Activated CD8-positive, alpha-beta memory T cell treated with anti-CD3 and anti-CD28 coated beads for 36 hours (primary cell): ENCODE data around the gene OVCH2. TPM values are rescaled to one million over a fixed set of nuclear protein-coding genes. Genes with fewer than 3 reads are reported as not detected.
"Not testable (repeated sequence)": the region's sequence is repeated elsewhere in the genome, so short reads cannot be mapped to it uniquely, and the experiment has no call there.

Experiments
- CTCF ChIA-PET: fragments of 350-600 bp; sonication (Branson Sonifier 250); formaldehyde crosslinking; loops from one replicate; lab custom pipeline; 2021; ENCODE audit warnings: antibody characterized with exemption; lab: Charles Lee
- POLR2A ChIA-PET: fragments of 350-600 bp; sonication (Branson Sonifier 250); formaldehyde crosslinking; loops from one replicate; lab custom pipeline; 2021; ENCODE audit warnings: antibody characterized with exemption; lab: Charles Lee
- total RNA-seq, 2 experiments: library from RNA; stranded (reverse); gene quantifications; one replicate each; pipeline ENCODE4 v1.2.3, GENCODE V29; 2021

The OVCH2 gene
- total RNA-seq, 2 experiments from 2014 or later = not detected

DNA sequence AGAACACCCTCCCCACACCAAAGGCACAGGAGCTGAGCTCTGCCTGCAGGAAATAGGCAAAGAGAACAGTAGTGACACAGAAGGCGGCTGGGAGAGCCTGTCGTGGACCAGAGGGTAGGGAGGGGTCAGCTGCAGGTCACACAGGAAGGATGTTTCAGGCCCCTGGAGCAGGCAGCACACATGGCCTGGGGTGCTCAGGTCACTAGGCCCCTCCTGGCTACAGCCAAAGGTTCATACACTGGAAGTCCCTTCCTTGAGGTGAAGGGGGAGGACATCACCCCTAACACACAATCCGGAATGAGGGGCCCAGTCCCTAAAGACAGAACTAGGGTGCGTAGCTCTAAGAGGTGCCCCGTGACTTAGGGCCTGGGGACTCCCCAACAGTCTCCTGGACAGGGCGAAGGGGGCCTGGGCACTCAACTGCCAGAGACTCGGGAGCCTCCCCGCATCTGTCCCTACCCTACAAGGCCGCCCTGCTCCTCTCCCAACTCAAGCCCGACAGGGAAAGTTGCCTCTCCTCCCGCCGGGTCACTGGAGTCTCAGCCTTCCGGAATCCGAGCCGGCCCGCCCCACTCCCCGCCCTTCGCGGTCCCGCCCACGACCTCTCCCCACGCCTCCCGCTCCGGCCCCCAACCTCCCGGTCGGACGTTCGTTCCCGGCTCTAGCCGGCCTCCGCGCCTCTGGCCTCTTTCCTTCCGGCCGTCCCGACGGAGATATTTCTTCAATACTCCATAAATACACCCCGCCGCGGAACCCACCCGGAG, 33.1 kb downstream of the OVCH2 start, which contains the start of gene CYB5R2:
CYB5R2 (minus strand) TSS at position 541 of the 764 bp plus-strand sequence. CDS start 675 bp downstream, outside the sequence.
- ChIA-PET POLR2A (no interaction called here), CTCF (no interaction called here)

DNA sequence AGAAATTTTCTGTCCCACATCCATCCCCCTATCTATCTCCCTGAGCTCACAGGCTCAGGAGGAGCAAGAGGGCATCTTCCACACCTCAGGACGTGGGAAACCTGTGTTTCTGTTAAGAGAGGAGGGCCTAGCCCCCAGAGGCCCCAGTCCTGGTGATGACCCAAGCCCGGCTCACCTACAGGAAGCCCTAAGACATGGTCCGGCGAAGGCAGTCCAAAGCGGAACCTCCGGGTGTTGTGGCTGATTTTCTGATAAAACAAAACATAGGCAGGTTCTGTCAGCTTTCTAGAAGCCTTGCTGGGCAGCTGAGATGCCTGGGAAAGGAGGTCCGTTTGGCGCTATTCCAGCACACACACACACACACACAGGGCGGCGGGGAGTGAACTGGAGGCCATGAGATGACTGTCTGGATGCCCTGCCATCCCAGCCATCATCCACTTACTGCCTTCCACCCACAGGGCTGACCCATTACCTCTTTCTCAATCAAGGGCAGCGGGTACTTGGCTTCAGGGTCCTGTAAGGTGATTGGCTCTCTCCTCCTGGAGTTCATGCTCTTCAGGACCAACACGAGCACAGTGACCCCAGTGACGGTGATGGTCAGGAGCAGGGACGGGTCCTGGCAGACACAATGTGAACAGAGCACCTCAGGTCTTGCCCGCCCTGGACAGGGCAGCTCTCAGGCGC, 33.9 kb downstream of the OVCH2 start:
- POLR2A ChIA-PET = interaction anchor here (0.6 kb wide), 1 partner anchor 231 kb away, joined by 5 read pairs; no protein-coding TSS in a partner anchor
- CTCF ChIA-PET = no interaction called here

DNA sequence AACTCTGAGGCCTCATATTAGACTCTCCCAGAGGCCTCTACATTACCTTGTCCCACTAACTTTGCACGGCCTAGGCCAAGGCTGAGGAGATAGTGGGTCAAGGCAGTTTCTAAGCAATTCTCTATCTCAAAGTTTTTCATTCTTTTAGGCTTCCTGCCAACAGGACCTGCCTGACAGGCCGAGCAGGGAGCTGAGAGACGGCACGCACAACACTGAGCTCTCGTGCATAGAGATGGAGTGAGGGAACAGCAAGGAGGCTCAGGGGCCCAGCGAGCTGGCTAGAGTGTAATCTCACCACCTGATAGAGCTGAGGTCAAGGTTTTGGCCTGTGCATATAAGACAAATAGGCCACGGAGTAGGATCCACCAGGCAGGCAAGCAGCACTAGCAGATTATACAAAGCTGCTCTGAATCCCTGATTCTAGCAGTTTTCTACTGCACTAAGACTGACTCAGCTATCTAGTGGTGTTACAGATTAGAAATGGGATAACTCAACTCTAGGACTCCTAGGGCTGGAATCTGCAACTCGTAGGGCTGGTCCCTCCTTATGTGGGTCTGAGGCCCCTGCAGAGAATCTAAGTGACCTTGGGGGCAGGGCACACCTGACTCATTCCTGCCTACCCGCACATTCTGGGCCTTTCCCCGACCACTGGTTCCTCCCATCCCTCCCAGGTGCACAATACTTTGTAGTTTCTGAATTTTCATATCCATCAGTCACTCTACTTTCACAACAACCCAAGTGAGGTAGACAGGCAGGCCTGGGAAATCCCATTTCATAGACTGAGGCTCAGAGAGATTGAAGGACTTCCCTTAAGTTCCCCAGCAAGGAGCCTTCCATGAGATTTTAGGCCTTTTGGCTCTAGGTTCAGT, 34.7 kb downstream of the OVCH2 start:
- CTCF ChIA-PET = no interaction called here
- POLR2A ChIA-PET = interaction anchor here (0.6 kb wide), 1 partner anchor 230 kb away, joined by 5 read pairs; no protein-coding TSS in a partner anchor

DNA sequence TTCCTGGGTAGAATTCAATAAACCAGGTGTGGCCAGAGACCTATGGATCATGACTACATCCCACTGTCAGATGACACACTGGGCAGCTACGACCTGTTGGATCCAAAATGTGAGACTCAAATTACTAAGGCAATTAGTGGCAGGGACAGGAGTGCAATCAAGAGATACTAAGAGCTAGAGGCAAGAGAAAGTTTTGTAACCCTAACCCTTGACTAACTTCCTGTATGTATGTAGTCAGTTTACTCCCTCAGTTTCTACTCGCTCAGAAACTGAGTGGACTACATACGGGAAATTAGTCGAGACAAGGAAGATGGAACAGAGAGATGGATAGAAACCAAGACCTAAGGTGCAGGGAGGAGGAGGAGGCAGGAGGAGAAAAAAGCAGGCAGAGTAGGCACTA, 35.6 kb downstream of the OVCH2 start:
- ChIA-PET POLR2A (no interaction called here), CTCF (no interaction called here)

DNA sequence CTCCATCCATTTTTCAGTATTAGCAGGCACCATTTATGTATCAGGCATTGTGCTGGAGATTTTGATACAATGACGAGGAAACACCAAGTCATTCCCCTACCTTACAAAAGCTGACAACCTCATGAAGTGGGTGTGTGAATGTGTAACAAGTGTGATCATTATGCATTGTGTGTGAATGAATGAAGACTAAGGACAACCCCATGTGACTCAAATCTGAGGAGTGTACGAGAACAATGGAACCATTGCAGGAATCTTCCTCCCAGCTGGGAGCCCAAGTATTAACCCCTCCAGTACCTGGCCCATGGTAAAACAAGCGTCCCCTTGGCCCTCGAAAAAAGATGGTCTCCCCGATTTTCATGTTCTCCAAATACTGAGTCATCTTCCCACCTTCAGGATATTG, 37.4 kb downstream of the OVCH2 start:
- ChIA-PET CTCF (no interaction called here), POLR2A (no interaction called here)

DNA sequence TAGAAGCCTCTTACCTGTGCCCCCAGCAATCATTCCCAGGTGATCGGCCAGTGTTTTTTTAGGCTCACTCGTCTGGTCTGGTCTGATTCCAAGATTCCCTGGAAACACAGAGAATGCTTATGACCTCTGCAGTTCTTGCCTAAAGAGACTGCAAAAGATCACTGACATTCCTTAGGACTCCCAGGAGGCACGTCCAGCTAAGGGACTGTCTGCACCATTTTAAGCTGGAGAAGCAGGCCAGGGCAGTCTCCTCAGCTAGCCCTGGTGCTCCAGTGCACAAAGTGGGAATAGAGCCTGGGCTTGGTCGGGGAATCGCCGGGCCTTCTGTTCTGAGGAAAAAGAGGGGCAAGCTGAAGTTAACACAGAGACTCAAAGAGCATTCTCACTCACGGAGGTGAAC, 37.8 kb downstream of the OVCH2 start:
- ChIA-PET CTCF (no interaction called here), POLR2A (no interaction called here)

DNA sequence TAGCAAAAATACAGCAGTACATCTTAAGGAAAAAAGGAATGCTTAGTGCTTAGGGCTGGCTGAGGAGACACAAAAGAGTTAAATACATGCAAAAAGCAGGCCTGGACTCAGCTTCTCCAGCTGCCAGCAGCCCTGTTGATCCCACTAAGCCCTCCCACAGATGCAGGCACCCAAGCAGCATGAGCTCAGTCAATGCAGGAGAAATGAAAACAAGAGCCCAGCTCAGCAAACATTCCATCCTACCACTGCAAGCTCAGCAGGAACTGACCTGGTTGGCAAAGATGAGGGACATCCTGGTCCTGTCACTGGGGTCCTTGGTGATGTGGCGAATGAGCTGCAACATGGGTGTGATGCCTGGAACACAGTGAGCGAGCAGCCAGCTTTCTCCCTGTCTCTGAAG, 38.8 kb downstream of the OVCH2 start:
- POLR2A ChIA-PET = no interaction called here
- CTCF ChIA-PET = interaction anchor here (0.5 to 1.2 kb wide), 2 partner anchors 20 to 154 kb away, joined by 3 to 5 read pairs; no protein-coding TSS in a partner anchor

DNA sequence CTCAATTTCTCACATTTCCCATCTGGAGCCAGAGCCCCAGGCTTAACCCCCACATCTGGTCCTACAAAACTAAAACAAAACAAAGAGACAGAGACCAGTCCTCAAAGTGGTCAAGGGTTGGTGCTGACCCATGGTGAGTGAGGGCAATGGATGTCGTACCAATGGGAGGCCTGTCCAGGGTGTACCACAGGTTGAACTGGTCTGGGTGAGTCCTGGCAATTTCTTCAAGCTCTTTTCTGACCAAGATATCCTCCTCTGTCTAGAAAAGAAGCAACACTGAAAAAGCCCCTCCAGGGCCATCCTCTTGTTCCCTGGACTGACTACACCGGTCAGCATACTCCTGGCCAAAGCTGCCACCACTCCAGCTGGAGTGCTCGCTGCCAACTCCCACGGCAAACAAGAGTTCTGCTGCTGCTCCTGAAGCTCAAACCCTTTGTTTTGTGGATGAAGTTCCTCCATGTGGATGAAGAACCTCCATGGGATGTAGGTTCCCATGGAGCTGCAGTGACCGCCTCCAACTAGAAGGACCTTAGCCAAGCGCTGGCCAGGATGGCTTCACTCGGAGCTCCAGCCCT, 39.9 kb downstream of the OVCH2 start:
- ChIA-PET POLR2A (no interaction called here), CTCF (interaction anchor here (0.6 to 1.6 kb wide), 6 partner anchors 17 to 154 kb away, joined by 3 to 4 read pairs (median 4); no protein-coding TSS in a partner anchor)

DNA sequence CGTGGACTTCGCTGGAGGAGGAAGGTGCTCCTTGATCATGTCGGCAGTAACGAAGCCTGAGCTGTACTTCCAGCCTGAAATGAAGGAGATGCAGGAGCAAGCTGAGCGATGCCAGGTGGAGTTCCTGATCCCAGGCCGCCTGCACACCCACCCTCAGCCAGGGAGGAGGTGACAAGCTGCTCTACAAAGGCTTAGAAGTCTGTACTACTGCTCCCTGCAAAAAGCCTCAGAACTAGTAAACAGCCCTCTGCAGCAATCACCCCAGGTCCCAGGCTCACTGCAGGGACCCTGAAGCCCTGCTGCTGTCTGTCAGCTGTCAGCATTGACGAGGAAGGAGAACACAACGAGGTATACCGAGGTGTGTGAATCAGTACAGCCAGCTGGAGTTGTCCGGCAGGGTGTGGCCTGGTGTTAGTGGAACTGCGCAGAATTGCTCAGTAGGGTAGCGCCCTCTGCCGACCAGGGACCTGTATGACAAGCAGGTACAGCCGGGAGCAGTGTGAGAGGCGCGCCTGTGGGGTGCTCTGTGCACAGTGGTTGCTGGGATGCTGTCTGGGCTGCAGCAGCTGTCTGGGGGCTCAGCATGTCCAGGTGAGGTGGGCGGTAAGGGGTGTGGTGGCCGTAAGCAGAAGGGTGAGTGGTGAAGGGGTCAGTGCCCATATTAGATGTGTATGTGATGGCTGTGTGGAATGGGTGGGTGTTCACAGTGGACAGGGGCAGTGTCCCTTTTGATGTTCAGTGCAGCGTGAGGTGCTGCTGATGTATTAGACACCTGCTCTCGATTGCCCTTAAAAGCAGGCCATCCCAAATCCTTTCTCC, 40.6 kb downstream of the OVCH2 start:
- POLR2A ChIA-PET = no interaction called here
- CTCF ChIA-PET = interaction anchor here (0.7 to 1.6 kb wide), 8 partner anchors 17 to 224 kb away, joined by 3 to 5 read pairs (median 4); no protein-coding TSS in a partner anchor

DNA sequence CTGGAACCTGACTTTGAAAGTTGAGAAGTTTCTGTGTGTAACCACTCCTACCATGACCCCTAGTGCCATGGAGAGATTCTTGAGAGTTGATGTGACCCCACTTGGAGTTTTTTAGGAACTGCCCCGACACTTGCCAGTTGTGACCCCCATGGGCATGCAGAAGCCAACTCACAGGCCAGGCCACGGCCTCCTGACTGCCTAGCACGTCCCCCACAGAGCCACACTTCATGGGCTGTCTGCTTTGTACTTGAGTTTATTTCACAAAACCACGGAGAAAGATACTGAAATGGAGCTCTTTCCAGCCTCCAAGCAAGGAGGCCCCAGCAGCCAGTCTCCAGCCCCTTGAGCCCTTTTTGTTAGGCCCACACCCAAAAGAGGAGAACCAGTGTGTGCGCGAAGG, 41.4 kb downstream of the OVCH2 start:
- CTCF ChIA-PET = interaction anchor here (0.7 to 1.6 kb wide), 4 partner anchors 144 to 223 kb away, joined by 3 to 5 read pairs (median 4); no protein-coding TSS in a partner anchor
- POLR2A ChIA-PET = no interaction called here

DNA sequence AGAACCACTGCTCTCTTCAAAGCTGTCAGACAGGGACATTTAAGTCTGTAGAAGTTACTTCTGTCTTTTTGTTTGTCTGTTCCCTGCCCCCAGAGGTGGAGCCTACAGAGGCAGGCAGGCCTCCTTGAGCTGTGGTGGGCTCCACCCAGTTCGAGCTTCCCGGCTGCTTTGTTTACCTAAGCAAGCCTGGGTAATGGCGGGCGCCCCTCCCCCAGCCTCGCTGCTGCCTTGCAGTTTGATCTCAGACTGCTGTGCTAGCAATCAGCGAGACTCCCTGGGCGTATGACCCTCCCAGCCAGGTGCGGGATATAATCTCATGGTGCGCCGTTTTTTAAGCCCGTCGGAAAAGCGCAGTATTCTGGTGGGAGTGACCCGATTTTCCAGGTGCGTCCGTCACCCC, 42.7 kb downstream of the OVCH2 start:
- POLR2A ChIA-PET = not testable (repeated sequence)

DNA sequence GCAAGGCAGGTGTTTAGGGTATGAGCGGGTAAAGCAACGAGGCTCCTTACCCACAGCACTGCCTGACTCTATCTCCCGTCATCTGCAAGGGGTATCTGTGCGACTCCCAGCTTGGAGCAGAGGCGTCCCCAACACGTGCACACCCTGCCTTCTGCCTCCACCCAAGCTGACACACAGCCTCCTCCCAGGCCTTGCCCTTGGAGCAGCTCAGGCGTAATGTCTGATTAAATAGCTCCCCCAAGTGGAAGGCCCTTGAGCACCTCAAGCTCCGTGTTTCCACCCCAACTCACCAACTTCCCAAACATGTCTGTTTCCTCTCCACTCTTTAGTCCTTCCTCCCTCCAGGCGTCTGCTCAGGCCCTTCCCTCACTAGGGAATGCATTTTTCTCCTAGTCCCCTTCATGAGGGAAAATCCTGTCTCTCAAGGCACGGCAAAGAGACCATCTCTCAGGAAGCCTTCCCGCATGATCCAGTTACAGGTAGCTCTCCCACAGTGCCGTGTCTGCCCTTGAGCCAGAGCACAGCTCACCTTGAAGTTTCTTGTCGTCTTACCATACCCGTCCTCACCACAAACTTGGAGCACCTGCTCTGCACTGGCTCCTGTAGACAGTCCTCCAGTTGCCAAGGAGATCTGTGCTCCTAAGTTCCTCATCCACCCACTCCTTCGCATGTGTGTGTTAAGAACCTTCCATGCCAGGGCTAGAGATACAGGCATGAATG, 48.8 kb downstream of the OVCH2 start:
- ChIA-PET POLR2A (no interaction called here), CTCF (interaction anchor here (0.8 to 1.2 kb wide), 3 partner anchors 37 to 144 kb away, joined by 3 to 6 read pairs (median 3); partner anchors contain the start of gene PPFIBP2)

More for the DNA sequence above, 42.7 kb downstream of the OVCH2 start:
- CTCF ChIA-PET = not testable (repeated sequence)

DNA sequence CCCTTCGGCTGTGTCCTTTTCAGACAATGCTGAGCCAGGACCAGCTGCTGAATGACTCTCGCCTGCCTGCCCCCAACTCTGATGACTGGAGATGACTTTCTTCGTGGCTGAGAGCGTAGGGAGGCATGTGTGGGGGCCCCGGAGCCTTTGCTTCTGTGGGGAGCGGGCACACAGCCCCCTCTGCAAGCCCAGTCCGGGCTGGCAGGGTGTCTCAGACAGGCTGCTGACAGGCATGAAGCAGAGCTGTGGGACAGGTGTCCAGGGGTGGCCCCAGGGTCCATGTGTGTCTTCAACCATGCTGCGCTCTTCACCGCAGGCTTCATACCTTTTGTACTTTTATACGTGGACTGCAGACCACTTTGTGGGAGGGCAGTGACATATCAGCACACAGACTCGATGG, 49.6 kb downstream of the OVCH2 start:
- POLR2A ChIA-PET = no interaction called here
- CTCF ChIA-PET = interaction anchor here (0.8 to 1.2 kb wide), 2 partner anchors 38 to 143 kb away, joined by 3 to 6 read pairs; partner anchors contain the start of gene PPFIBP2

DNA sequence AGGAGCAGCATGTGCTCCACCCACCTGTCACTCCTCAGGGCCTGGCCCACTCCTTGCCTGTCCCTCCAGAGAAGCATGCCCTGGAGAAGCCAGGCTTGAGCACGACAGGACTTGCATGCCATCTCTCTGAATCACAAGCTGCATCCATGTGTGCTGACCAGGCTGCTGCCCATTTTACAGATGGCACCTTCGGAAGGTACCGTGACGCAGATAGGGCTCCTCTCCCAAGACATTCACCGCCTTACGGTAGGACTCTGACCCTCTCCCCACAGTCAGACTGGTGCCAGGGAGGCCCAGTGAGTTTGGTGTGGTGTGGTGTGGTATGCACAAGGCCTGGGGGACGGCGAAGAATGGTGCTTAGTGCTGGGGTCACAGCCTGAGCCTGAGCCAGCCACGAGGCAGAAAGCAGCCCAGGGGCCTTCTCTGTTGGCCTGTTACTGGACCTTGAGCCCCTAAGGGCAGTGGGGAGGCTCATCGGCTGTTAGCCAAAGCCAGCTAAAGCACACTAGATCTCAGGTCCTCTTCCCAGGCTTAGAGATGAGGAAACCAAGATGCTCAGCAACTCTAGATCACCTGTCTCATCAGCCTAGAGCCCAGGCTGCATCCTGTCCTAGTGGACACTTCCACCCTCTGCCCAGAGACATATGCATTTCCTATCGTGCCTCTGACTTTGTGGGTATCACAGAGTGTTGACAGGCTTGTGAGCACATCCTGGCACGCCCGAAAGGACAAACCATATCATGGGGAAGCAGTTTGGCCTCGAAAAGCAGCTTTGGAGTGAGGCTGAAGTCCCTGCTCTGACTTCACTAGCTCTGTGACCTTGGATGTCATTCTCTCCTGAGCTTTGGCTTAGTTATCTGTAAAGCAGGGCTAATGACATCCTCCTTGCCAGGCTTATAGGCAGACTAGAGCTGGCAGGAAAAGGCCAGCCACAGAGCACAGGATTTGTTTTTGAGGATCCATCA, 50.7 kb downstream of the OVCH2 start:
- POLR2A ChIA-PET = no interaction called here
- CTCF ChIA-PET = no interaction called here

DNA sequence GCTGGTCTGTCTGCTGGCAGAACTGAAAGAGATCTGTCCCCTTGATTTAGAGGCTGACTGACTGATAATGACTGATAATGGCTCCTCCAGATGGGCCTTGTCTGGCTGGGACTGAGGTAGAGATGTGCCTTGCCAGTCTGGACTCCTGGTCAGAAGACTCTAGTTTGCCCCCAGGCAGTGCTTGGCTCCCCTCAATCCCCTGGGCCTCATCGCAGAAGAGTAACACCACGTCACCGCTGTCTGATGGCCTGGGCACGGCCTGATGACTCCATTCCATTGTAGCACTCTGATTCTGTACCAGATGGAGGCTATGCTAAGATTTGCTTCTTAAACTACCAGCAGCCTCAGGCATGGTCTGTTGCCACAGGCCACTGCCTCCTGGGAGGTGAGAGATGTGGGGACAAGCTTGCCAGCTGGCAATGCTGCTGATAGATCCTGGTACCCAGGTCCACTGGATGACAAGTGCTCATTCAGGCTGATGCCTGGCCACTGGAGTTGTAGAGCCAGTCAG, 52.0 kb downstream of the OVCH2 start:
- ChIA-PET POLR2A (no interaction called here), CTCF (no interaction called here)

DNA sequence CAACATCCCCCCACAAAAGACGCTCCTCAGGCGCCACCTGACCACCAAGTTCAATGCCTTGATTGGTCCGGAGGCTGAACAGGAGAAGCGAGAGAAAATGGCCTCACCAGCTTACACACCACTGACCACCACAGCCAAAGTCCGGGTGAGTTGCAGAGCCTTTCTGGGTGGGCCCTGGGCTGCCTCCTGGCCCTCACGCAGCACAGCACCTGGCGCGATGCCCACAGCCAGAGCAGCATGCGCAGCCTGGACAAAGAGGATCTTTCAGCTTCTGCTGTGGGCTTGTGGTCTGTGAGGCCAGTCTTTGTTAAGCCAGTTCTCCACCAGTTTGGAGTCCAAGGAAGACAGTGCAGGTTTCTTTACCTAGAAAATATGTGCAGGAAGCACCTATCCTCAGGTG, 54.6 kb downstream of the OVCH2 start:
- ChIA-PET POLR2A (no interaction called here), CTCF (no interaction called here)
